Measurements from ENCODE around the gene CC2D1B. TPM values are rescaled to one million over a fixed set of nuclear protein-coding genes. Genes with fewer than 3 reads are reported as not detected.

Gene CC2D1B
- total RNA-seq, 2 experiments from 2014 or later = 35.9 to 37.2 TPM

- POLR2A ChIA-PET = no interaction called here
- CTCF ChIA-PET = no interaction called here
Measured at GRCh38 chr1:52364235-52364839, 1.7 kb downstream of the CC2D1B start.

DNA sequence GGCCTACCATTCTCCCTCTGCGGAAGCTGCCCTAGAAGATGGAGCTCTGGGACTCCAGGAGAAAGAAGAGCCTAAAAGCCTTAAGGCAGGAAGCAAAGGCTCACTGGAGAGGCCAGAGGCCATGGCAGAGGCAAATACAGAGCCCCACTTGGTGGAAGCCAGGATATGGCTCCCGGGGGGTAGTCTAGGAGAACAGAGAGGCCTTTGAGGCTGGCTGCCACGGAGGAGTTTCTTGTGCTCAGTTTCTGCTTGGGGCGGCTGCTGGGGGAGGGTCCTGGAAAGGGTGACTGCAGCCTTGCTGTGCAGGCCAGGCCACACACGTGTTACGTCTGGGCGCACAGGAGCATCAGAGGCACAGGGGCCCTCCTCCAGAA lies 5.4 kb downstream of the CC2D1B start:
- CTCF ChIA-PET = no interaction called here
- POLR2A ChIA-PET = no interaction called here

DNA sequence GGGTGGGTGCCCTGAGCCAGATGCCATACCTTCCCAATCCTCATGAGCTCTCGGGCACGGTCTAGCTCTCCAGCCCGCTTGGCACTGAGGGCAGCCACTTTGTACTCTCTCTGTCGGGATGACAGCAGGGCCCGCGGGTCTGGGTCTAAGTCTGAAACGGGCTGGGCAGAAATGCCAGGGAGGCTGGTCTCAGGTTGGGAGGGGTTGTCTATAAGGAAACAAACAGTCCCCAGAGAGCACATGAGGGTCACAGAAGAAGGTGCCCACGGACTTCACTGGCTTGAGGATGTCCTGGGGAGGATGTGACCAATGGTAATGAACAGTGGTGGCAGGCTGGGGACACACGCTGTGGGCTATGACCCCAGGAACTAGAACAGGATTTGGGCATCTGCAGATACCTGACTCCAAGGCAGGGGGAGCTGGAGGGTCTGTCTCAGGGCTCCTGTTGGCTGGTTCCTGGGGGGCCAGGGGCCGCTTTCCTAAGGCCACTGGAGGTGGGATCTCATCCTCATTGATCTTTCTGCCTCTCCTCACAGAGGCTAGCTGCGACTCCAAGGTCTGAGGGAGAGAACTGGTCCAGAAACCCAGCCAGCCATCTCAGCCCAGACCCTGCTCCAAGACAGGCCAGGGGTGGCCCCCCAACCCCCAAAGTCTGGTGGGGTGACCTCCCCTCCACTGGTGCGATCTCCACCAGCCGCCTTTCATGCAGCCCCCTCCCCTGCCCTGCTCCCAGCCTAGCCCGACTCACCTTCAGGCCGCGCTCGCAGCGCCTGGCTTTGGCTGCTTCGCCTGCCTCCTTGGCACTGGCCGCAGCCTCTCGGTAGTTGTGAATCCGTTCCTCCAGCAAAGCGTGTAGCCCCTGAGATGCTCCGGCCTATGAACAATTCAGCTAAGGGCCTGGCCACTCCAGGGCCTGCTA lies 6.1 kb downstream of the CC2D1B start:
- ChIA-PET POLR2A (no interaction called here), CTCF (no interaction called here)

DNA sequence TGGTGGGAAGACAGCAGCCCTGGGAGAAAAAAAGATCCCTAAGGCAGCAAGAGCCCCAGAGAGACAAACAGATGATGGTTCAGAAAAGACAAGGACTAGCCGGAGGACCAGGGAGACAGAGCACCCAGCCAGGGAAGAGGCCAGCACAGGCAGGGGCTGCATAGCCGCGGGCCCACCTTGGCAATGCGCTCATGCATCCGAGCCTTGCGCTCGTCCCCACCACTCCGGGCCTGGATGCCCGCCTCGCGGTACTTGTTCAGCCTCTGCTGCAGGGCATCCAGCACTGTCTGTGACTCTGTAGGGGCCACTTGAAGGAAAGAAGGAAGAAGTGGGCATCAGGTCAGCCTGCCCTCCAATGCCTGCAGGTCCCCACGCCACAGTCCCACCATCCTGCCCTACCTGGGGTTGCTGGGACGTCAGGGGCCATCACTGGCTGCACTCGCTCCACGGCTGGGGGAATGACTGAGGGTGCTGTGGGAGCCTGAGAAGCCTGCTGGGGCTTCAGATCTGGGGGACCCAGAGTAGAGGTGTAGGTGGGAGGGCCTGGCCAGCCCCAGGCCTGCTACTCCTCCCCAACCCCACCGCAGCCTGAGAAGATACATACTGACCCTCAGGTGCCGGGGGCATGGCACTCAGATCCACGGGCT lies 7.0 kb downstream of the CC2D1B start:
- ChIA-PET CTCF (no interaction called here), POLR2A (no interaction called here)

- ChIA-PET POLR2A (no interaction called here), CTCF (no interaction called here)
Measured at GRCh38 chr1:52357397-52357796, 8.6 kb downstream of the CC2D1B start.

GRCh38 chr1:52356818-52357355 lies 9.1 kb downstream of the CC2D1B start:
- POLR2A ChIA-PET = no interaction called here
- CTCF ChIA-PET = no interaction called here

DNA sequence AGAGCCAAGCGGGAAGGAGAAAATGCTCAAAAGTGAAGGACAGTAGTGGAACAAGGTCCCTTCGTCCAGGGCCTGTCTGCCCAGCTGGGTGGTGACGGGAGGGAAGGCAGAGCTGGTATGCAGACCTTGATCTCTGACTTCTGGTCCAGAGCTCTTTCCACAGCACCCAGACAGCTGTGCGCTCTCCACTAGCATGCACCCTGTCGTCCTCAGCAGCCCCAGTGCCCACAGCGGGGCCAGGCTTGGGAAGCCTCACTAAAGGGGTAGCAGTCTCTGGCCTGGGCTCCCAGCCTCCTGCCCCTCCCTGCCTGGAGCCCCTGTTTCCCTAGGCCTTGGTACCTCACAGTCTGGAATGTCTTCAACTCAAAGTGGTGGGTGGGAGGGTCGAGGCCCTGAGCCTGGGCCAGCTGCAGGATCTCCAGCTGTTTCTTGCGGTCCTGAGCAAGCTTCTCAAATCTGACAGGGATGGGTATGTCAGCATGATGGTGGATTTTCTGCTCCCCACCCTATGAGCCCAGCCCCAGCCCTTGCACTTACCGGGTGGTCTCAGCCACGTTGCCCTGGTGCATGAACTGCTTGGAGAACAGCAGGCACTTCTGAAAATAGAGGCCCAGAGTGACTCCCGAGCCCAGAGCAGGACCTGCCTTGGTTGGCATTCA lies 10.0 kb downstream of the CC2D1B start:
- ChIA-PET CTCF (no interaction called here), POLR2A (no interaction called here)

- CTCF ChIA-PET = no interaction called here
- POLR2A ChIA-PET = no interaction called here
Measured at GRCh38 chr1:52355436-52355835, 10.6 kb downstream of the CC2D1B start.

DNA sequence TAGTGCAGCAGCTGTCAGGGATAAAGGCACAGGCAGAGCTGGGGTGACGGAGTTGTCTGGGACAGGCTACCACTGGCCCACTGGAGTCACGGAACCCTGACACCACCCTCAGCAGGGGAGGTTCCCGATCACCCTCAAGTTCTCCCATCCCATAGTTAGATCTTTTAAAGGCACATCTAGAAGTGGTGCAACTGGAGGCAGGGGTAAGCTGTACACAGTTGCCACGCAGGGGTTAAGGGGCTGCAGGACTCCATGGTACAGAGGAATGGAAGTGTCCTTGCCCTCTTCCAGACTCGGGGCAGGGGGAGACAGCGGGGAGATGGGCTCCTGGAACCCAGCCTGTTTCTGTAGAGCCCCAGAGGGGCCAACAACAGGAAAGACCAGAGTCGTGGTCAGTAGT lies 13.3 kb downstream of the CC2D1B start:
- POLR2A ChIA-PET = no interaction called here
- CTCF ChIA-PET = no interaction called here

- CTCF ChIA-PET = interaction anchor here (0.7 kb wide), 1 partner anchor 139 kb away, joined by 3 read pairs; no protein-coding TSS in a partner anchor
Measured at GRCh38 chr1:52348704-52349300, 17.2 kb downstream of the CC2D1B start.

DNA sequence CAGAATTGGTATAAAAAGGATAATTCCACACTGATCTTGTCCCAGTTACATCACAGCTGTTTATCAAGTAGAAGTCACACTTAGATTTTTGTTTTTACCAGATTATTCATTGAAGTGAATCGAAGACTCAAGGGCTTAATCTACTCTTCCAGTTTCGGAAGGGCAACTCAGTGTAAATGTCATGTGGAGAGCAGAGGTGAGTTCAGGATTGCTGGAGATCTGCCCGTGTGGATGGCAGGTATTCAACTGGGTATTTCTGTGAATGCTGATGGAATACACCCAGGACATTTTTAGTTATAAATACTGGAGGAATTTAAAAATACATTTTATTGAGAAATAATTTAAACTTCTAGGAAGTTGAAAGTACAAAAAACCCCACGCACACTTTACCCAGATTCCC lies 19.4 kb downstream of the CC2D1B start:
- CTCF ChIA-PET = no interaction called here
- POLR2A ChIA-PET = no interaction called here

More at GRCh38 chr1:52348704-52349300, 17.2 kb downstream of the CC2D1B start:
- POLR2A ChIA-PET = no interaction called here

DNA sequence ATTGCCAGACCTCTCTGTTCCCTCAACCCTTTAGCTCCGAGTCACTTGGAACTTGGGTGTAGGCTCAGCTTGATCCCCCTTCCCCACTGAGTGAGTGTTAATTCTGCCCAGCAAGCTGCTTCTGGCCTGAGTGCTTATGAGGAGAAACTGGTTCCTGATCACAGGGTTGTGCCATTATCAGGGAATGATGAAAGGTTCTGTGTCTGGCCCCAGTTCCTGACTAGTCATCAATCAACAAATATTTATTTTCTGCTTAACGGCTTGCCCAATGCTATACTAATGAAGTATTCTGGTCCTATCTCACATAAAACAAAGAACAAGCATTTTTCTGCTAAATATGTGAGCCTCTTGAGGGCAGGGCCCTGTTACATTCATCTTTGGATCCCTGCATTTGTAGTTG lies 20.8 kb downstream of the CC2D1B start:
- POLR2A ChIA-PET = no interaction called here
- CTCF ChIA-PET = no interaction called here

- ChIA-PET CTCF (interaction anchor here (0.7 kb wide), 1 partner anchor 1392 kb away, joined by 3 read pairs; no protein-coding TSS in a partner anchor), POLR2A (no interaction called here)
Measured at GRCh38 chr1:52343979-52344378, 22.0 kb downstream of the CC2D1B start.

- CTCF ChIA-PET = no interaction called here
- POLR2A ChIA-PET = no interaction called here
Measured at GRCh38 chr1:52341655-52342260, 24.2 kb downstream of the CC2D1B start.

- ChIA-PET POLR2A (no interaction called here), CTCF (no interaction called here)
Measured at GRCh38 chr1:52337439-52337838, 28.6 kb downstream of the CC2D1B start.

DNA sequence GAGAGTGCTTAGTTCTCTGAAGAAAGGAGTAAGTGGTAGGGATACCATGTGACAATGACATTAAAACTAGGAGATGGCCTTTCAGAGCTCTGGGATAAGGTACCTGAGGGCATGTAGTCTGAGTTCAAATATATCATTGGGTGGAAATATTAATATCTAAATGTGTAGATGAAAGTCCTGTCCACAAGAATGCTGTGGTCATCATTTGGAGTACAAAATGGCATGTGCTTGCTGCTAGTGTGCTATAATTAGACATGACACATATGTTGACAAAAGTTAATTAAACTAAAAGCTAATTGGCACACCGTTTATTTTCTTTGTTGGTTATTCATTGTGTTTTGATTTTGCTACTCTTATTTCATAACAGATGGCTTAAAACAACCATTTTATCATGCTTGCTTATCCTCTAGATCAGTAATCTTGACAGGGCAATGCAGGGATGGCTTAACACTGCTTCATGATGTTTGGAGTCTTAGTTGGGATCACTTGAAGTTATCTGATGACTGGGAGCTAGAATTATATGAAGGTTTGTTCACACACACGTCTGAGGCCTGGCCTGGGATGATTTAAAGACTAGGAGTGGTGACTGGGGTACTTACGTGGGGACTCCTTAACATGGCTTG lies 31.0 kb downstream of the CC2D1B start:
- POLR2A ChIA-PET = no interaction called here
- CTCF ChIA-PET = no interaction called here

DNA sequence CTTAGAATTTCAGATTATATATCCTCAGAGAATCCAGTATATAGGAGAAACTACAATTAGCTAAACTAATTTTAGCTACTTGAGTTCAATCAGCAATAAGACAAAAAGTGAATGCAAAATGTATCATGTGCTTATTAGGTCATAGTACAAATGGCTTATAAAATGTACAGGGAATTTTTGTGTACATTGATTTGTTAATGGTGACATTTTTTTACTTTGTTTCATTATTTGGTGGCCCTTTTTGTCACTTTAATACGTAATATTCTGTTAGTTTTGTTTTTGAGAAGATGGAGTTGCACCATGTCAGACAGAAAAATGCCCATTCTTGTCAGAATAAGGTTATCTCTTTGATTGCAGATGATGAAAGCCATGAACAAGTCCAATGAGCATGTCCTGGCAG lies 33.6 kb downstream of the CC2D1B start:
- POLR2A ChIA-PET = no interaction called here
- CTCF ChIA-PET = no interaction called here

DNA sequence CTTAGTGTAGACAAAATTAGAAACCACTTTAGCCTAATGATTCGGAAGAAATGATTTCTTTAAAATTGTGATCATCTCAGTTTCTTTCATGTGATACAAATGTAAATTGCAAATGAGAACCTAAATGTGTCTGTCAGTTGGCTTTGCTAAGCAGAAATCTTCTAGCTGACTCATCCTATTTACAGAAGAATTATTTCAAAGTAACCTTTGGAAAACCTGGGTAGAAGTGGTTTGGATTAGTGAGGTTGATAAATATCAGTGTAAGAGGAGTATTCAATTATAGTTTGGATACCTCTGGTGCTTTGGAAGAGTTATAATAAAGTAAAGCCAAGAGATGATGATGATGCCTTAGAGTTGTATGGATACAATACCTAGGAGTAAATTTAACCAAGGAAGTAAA lies 37.4 kb downstream of the CC2D1B start:
- CTCF ChIA-PET = no interaction called here
- POLR2A ChIA-PET = no interaction called here

DNA sequence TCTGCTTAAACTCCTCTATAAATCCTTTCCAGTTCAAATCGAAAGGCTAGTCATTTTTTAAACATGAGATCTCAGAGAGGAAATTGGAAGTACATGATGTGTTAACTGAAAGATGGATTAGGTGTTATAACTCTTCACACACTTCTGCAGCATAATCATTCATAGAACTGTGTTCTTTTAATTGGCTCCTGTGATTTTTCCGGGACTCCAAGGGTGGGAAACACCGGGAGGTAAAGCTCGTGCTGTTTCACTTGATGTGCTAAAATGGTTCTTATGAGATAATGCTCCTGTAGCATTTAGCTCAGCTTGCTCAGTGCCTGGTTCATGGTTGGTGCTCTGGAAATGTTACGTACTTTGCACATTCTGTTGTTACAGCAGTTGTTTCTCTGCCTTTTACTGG lies 40.2 kb downstream of the CC2D1B start:
- CTCF ChIA-PET = no interaction called here
- POLR2A ChIA-PET = no interaction called here
